Loucy (cell line): ENCODE results near the gene RPN2.

Experiments
- EZH2phosphoT487 ChIP-seq: fragments of 200-600 bp; IDR thresholded peaks from 2 replicates; pipeline ENCODE4 v1.6.1; 2018; ENCODE audit warnings: antibody characterized with exemption, mild to moderate bottlenecking, moderate library complexity, borderline replicate concordance
- TF ChIP-seq, protein P1 (sequence below): fragments of 200-600 bp; sonication (generic); conservative IDR thresholded peaks from 2 replicates; pipeline ENCODE4 v1.5.1; 2014; ENCODE audit warnings: mild to moderate bottlenecking, antibody characterized with exemption, low read length

- TF ChIP-seq, protein P1, sequence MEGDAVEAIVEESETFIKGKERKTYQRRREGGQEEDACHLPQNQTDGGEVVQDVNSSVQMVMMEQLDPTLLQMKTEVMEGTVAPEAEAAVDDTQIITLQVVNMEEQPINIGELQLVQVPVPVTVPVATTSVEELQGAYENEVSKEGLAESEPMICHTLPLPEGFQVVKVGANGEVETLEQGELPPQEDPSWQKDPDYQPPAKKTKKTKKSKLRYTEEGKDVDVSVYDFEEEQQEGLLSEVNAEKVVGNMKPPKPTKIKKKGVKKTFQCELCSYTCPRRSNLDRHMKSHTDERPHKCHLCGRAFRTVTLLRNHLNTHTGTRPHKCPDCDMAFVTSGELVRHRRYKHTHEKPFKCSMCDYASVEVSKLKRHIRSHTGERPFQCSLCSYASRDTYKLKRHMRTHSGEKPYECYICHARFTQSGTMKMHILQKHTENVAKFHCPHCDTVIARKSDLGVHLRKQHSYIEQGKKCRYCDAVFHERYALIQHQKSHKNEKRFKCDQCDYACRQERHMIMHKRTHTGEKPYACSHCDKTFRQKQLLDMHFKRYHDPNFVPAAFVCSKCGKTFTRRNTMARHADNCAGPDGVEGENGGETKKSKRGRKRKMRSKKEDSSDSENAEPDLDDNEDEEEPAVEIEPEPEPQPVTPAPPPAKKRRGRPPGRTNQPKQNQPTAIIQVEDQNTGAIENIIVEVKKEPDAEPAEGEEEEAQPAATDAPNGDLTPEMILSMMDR, result no peak
- no peak for TF ChIP-seq EZH2phosphoT487
These were observed 101.3 kb downstream of the RPN2 start for GRCh38 chr20:37280403-37280802.
